Endodermal cell (in vitro differentiated cells): Measurements from ENCODE around the gene LRRN3. TPM values are rescaled to one million over a fixed set of nuclear protein-coding genes. Genes with fewer than 3 reads are reported as not detected.

ENCODE experiments used
- DNase-seq: peaks from one replicate; pipeline ENCODE4 v3.0.0-alpha.2; 2017
- H3K27ac ChIP-seq: 2 replicates; pipeline ENCODE4 v1.5.1; 2013; ENCODE audit warnings: mild to moderate bottlenecking, low read depth, low read length, moderate library complexity
- H3K27me3 ChIP-seq: 2 replicates; pipeline ENCODE4 v1.6.1; 2013; ENCODE audit warnings: mild to moderate bottlenecking, low read length, moderate library complexity; ENCODE audit not compliant: insufficient read depth, control insufficient read depth, poor library complexity, severe bottlenecking
- H3K36me3 ChIP-seq: 2 replicates; pipeline ENCODE4 v1.7.0; 2013; ENCODE audit warnings: mild to moderate bottlenecking, low read length, moderate library complexity; ENCODE audit not compliant: control insufficient read depth, insufficient read depth
- H3K4me1 ChIP-seq: one replicate; pipeline ENCODE4 v1.7.0; 2013; ENCODE audit warnings: low read length; ENCODE audit not compliant: control insufficient read depth, insufficient read depth
- H3K4me3 ChIP-seq: 2 replicates; pipeline ENCODE4 v1.5.1; 2013; ENCODE audit warnings: mild to moderate bottlenecking, low read length, moderate library complexity
- H3K9ac ChIP-seq: 2 replicates; pipeline ENCODE4 v1.6.1; 2013; ENCODE audit warnings: mild to moderate bottlenecking, low read length, moderate library complexity; ENCODE audit not compliant: poor library complexity, severe bottlenecking; ENCODE audit errors: extremely low read depth
- H3K9me3 ChIP-seq: 2 replicates; pipeline ENCODE4 v1.6.1; 2013; ENCODE audit warnings: mild to moderate bottlenecking, low read length, moderate library complexity; ENCODE audit not compliant: control insufficient read depth
- H3K27ac Mint-ChIP-seq: 2 replicates; pipeline ENCODE4 v1.8.0; 2020; ENCODE audit warnings: mixed read lengths
- H3K27me3 Mint-ChIP-seq: 2 replicates; pipeline ENCODE4 v1.8.0; 2021; ENCODE audit warnings: mild to moderate bottlenecking, mixed read lengths; ENCODE audit not compliant: insufficient read depth
- H3K36me3 Mint-ChIP-seq: 2 replicates; pipeline ENCODE4 v1.8.0; 2020; ENCODE audit warnings: low read depth, mixed read lengths
- H3K4me1 Mint-ChIP-seq: 2 replicates; pipeline ENCODE4 v1.8.0; 2020; ENCODE audit warnings: mixed read lengths
- H3K4me3 Mint-ChIP-seq: 2 replicates; pipeline ENCODE4 v1.8.0; 2020; ENCODE audit warnings: mild to moderate bottlenecking, moderate library complexity, mixed read lengths
- H3K9me3 Mint-ChIP-seq: 2 replicates; pipeline ENCODE4 v1.8.0; 2020; ENCODE audit warnings: mild to moderate bottlenecking, mixed read lengths
- CTCF ChIP-seq: fragments of 200-600 bp; sonication (generic); conservative IDR thresholded peaks from 2 replicates; pipeline ENCODE4 v1.5.0; 2021; ENCODE audit warnings: antibody characterized with exemption, mild to moderate bottlenecking
- WGBS, 2 experiments: methylation state at CpG; one replicate each; pipeline versions ENCODE4 v1.1.5 to v1.1.7; 2013; ENCODE audit warnings: missing lambda C conversion rate in 2 of 2, mixed read lengths in 1 of 2; ENCODE audit not compliant: insufficient coverage in 1 of 2, insufficient read length in 1 of 2; 5-methylcytosine and 5-hydroxymethylcytosine counted together
- total RNA-seq, 2 donors: library from RNA; stranded (reverse); fragmentation: NEBNext Ultra II Directional in 1 of 2; extraction: Animal tissue kit (Norgen Biotek cat#: 25700) in 1 of 2; gene quantifications; 2 replicates in 1 of 2; 3 replicates in 1 of 2; pipeline ENCODE4 v1.2.1, GENCODE V29; 2021

LRRN3 gene
- total RNA-seq, 2 donors from 2014 or later = 1.3 TPM; not detected in 1

DNA sequence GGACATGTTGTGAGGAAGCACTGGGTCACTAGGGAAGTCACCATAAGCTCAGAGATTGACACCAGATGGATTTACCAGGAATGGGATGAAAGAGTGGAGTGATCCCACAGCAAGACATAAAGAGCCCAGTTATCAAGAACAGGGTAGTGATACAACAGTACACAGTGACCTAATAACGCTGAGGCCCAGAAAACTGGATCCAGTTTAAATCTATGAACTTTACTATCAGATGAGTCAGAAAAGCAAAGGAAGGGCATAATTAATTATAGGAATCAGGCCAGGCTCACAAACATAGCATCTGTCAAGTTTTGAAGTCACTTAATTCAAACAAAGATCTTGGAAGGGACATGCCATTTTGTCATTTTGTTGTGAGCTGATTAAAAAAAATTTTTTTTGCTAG is 73.5 kb downstream of the LRRN3 start:
- Mint-ChIP-seq H3K4me1 (peaks cover 12% of the 10 kb centered on the region), H3K9me3 (no peaks in the 10 kb centered on the region), H3K36me3 (no peaks in the 10 kb centered on the region), H3K4me3 (no peak overlapping the region), H3K27ac (no peak overlapping the region), H3K27me3 (no peaks in the 10 kb centered on the region)
- Histone ChIP-seq H3K36me3 (no peaks in the 10 kb centered on the region), H3K9ac (no peak overlapping the region), H3K27ac (no peak overlapping the region), H3K4me1 (no peaks in the 10 kb centered on the region), H3K4me3 (no peak overlapping the region), H3K27me3 (no peaks in the 10 kb centered on the region), H3K9me3 (no peaks in the 10 kb centered on the region)
- no peak for TF ChIP-seq CTCF
- 83 to 92% methylated on average over 1 of the region's 1 CpG for WGBS, 2 experiments
- DNase-seq = no peak

DNA sequence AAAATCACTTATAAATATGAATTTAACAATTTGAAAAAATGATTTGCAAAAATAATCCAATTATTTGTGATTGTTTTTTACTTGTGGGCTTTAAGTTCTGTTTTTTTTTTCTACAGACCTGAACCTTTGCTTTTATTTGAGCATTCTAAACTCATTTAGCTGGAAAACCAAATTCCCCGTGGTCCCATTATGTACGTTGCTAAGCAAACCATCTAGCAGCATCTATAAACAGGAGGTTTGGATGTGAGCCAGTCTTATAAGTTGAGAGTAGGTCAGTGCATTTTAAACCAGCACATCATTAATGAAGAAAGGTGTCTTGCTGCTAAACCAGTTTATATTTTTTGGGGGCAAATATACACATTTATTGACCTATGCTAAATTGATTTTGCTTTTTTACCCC is 77.3 kb downstream of the LRRN3 start:
- no peak overlapping the region for H3K27ac Mint-ChIP-seq
- H3K9me3 ChIP-seq = no peaks in the 10 kb centered on the region
- H3K4me3 ChIP-seq = no peak overlapping the region
- no peak for DNase-seq
- H3K4me1 ChIP-seq = no peaks in the 10 kb centered on the region
- no peak overlapping the region for H3K27ac ChIP-seq
- WGBS, 2 experiments = 92% methylated on average over 2 of the region's 2 CpGs; no CpG with 5 or more reads in 1 of the 2 experiments
- no peak for TF ChIP-seq CTCF
- no peaks in the 10 kb centered on the region for H3K36me3 ChIP-seq
- no peak overlapping the region for H3K4me3 Mint-ChIP-seq
- no peaks in the 10 kb centered on the region for H3K36me3 Mint-ChIP-seq
- no peaks in the 10 kb centered on the region for H3K27me3 Mint-ChIP-seq
- peaks cover 8% of the 10 kb centered on the region for H3K4me1 Mint-ChIP-seq
- H3K9ac ChIP-seq = no peak overlapping the region
- H3K9me3 Mint-ChIP-seq = no peaks in the 10 kb centered on the region
- no peaks in the 10 kb centered on the region for H3K27me3 ChIP-seq

DNA sequence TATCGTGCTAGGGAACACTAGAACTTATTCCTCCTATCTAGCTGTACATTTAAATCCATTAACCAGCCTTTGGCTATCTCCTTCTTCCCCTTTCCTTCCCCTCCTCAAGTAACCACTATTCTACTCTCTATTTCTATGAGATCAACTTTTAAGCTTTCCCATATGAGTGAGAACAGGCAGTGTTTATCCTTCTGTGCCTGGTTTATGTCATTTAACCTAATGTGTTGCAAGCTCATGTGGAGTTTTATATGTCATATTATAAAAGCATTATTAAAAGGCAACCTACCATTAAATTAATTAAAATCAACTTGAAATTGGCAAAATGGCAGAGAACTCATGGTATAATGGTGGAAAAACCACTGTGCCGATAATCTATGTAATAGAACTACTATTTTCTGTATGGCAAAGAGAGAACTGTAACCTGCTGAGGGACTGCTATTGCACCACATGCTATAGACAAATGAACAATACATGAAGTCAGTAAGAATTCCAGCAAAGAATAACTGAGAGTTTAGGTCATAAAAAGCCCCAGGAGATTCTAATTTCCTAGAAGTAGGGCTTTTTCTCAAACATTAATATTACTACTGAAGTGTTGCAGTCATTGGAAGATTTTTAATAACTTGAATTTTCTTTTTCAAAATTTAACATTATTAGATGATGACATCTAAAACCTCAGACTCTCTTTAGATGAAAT is 81.8 kb downstream of the LRRN3 start:
- no peak overlapping the region for H3K27ac Mint-ChIP-seq
- DNase-seq = no peak
- TF ChIP-seq CTCF = no peak
- H3K4me3 Mint-ChIP-seq = no peak overlapping the region
- Histone ChIP-seq H3K4me1 (no peaks in the 10 kb centered on the region), H3K27ac (no peak overlapping the region), H3K4me3 (no peak overlapping the region), H3K9me3 (no peaks in the 10 kb centered on the region), H3K9ac (no peak overlapping the region), H3K36me3 (no peaks in the 10 kb centered on the region), H3K27me3 (no peaks in the 10 kb centered on the region)
- no peaks in the 10 kb centered on the region for H3K9me3 Mint-ChIP-seq
- H3K36me3 Mint-ChIP-seq = no peaks in the 10 kb centered on the region
- no peaks in the 10 kb centered on the region for H3K27me3 Mint-ChIP-seq
- H3K4me1 Mint-ChIP-seq = no peaks in the 10 kb centered on the region
- 82 to 100% methylated on average over 2 of the region's 2 CpGs for WGBS, 2 experiments
